Activated B cell treated with CpG ODN at 0.5 μM for 24 hours (primary cell): Measurements from ENCODE around the gene TTC32. TPM values are rescaled to one million over a fixed set of nuclear protein-coding genes. Genes with fewer than 3 reads are reported as not detected.

Experiments
- ATAC-seq: fragments of 200-7000 bp; cut with Tn5 transposase; one replicate; pipeline ENCODE4 v1.10.0; 2021; ENCODE audit warnings: low read depth, mild to moderate bottlenecking, moderate library complexity
- CTCF ChIA-PET: fragments of 350-600 bp; sonication (Branson Sonifier 250); formaldehyde crosslinking; loops from one replicate; lab custom pipeline; 2021; ENCODE audit warnings: antibody characterized with exemption; lab: Charles Lee
- POLR2A ChIA-PET: fragments of 350-600 bp; sonication (Branson Sonifier 250); formaldehyde crosslinking; loops from one replicate; lab custom pipeline; 2021; ENCODE audit warnings: antibody characterized with exemption; lab: Charles Lee
- DNase-seq: peaks from one replicate; pipeline ENCODE4 v3.0.0; 2022
- H3K27ac Mint-ChIP-seq: one replicate; pipeline ENCODE4 v1.8.0; 2020; ENCODE audit warnings: mixed read lengths
- H3K27me3 Mint-ChIP-seq: one replicate; pipeline ENCODE4 v1.8.0; 2021; ENCODE audit warnings: mixed read lengths
- H3K36me3 Mint-ChIP-seq: one replicate; pipeline ENCODE4 v1.8.0; 2021; ENCODE audit warnings: low read depth, mixed read lengths
- H3K4me1 Mint-ChIP-seq: one replicate; pipeline ENCODE4 v1.8.0; 2021; ENCODE audit warnings: mixed read lengths
- H3K4me3 Mint-ChIP-seq: one replicate; pipeline ENCODE4 v1.8.0; 2020; ENCODE audit warnings: mild to moderate bottlenecking, mixed read lengths
- H3K9me3 Mint-ChIP-seq: one replicate; pipeline ENCODE4 v1.8.0; 2020; ENCODE audit warnings: mixed read lengths
- intact Hi-C: fragments of 100-400 bp; cut with micrococcal nuclease; formaldehyde crosslinking; loops from one replicate; pipeline ENCODE4 v1.15.1; 2024
- total RNA-seq: library from RNA; stranded (reverse); gene quantifications from 2 replicates; pipeline ENCODE4 v1.2.3, GENCODE V29; 2022
- TF ChIP-seq, protein P1 (sequence below): fragments of 200-600 bp; IDR thresholded peaks from one replicate; pipeline ENCODE4 v1.8.0; 2022; ENCODE audit warnings: antibody characterized with exemption, mild to moderate bottlenecking

TTC32 gene
- total RNA-seq, 1 donor from 2014 or later: 22.8 TPM

DNA sequence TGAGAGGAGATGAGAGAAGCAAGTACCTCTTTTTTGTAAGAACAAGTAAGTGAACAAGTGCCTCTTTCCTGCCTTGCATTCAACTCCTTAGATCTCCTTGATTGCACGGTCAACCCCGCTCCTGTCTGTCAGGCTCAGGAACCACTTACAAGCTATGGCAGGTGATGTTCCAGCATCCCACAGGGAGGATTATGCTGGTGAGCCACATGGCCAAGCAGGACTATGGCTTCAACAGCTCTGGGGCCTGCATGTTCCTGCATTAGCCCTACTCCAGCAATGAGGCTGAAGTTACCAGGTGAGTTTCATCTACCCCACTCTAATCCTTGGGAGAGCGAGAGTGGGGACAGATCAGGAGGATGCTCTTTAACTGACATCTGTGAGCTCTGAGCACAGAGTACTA lies 29.5 kb downstream of the TTC32 start:
- intact Hi-C loops: no loop called here
- Mint-ChIP-seq H3K27me3 (no peaks in the 10 kb centered on the region), H3K4me3 (no peak overlapping the region), H3K36me3 (peaks cover 23% of the 10 kb centered on the region), H3K4me1 (peaks cover 22% of the 10 kb centered on the region), H3K9me3 (no peaks in the 10 kb centered on the region), H3K27ac (no peak overlapping the region)
- CTCF ChIA-PET: interaction anchor here (0.5 to 1.7 kb wide), 2 partner anchors 8 to 1352 kb away, joined by 3 to 6 read pairs; no protein-coding TSS in a partner anchor
- DNase-seq: no peak
- POLR2A ChIA-PET: no interaction called here
- TF ChIP-seq, protein P1, sequence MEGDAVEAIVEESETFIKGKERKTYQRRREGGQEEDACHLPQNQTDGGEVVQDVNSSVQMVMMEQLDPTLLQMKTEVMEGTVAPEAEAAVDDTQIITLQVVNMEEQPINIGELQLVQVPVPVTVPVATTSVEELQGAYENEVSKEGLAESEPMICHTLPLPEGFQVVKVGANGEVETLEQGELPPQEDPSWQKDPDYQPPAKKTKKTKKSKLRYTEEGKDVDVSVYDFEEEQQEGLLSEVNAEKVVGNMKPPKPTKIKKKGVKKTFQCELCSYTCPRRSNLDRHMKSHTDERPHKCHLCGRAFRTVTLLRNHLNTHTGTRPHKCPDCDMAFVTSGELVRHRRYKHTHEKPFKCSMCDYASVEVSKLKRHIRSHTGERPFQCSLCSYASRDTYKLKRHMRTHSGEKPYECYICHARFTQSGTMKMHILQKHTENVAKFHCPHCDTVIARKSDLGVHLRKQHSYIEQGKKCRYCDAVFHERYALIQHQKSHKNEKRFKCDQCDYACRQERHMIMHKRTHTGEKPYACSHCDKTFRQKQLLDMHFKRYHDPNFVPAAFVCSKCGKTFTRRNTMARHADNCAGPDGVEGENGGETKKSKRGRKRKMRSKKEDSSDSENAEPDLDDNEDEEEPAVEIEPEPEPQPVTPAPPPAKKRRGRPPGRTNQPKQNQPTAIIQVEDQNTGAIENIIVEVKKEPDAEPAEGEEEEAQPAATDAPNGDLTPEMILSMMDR: no peak
- ATAC-seq: no peak

DNA sequence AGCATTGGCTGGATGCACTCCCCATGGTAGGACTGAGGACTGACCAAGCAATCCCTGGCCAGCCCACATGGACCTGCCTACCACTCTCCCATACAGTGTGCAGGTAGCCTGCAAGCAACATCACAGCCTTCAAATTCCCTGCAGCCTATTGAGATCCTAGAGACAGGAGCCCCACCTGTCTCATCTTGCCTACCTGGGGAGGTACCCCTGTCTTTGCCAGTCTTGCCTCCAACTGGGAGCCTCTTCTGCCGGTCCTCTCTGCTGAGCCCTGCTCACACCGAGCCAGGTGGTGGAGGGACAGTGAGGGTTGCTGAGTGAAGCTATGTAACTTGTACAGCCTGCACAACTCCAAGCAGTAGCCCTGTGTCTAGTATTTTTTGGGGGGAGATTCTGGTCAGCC lies 29.9 kb downstream of the TTC32 start:
- ChIA-PET CTCF (no interaction called here), POLR2A (no interaction called here)
- DNase-seq (no peak), ATAC-seq (no peak)
- H3K9me3 Mint-ChIP-seq: no peaks in the 10 kb centered on the region
- H3K36me3 Mint-ChIP-seq: peaks cover 21% of the 10 kb centered on the region
- H3K27me3 Mint-ChIP-seq: no peaks in the 10 kb centered on the region
- H3K27ac Mint-ChIP-seq: no peak overlapping the region
- intact Hi-C loops: no loop called here
- TF ChIP-seq, protein P1: no peak
- H3K4me1 Mint-ChIP-seq: peaks cover 22% of the 10 kb centered on the region
- H3K4me3 Mint-ChIP-seq: no peak overlapping the region

DNA sequence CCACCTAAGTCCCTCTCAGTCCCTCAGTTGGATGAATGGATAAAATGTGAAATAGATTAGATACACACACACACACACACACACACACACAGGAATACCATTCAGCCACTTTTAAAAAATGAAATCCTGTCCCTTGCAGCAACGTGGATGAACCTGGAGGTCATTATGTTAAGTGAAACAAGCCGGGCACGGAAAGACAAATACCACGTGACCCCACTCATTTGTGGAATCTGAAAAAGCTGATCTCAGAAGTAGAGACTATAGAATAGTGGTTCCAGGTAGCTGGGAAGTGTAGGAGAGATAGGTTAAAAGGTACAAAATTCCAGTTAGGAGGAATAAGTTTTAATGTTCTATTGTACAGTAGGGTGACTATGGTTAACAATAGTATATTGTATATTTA lies 31.0 kb downstream of the TTC32 start:
- POLR2A ChIA-PET: no interaction called here
- Mint-ChIP-seq H3K9me3 (no peaks in the 10 kb centered on the region), H3K4me3 (no peak overlapping the region), H3K36me3 (peaks cover 14% of the 10 kb centered on the region), H3K27ac (no peak overlapping the region), H3K27me3 (no peaks in the 10 kb centered on the region), H3K4me1 (peaks cover 22% of the 10 kb centered on the region)
- CTCF ChIA-PET: no interaction called here
- no peak for DNase-seq
- TF ChIP-seq, protein P1: no peak
- intact Hi-C loops: no loop called here
- no peak for ATAC-seq

DNA sequence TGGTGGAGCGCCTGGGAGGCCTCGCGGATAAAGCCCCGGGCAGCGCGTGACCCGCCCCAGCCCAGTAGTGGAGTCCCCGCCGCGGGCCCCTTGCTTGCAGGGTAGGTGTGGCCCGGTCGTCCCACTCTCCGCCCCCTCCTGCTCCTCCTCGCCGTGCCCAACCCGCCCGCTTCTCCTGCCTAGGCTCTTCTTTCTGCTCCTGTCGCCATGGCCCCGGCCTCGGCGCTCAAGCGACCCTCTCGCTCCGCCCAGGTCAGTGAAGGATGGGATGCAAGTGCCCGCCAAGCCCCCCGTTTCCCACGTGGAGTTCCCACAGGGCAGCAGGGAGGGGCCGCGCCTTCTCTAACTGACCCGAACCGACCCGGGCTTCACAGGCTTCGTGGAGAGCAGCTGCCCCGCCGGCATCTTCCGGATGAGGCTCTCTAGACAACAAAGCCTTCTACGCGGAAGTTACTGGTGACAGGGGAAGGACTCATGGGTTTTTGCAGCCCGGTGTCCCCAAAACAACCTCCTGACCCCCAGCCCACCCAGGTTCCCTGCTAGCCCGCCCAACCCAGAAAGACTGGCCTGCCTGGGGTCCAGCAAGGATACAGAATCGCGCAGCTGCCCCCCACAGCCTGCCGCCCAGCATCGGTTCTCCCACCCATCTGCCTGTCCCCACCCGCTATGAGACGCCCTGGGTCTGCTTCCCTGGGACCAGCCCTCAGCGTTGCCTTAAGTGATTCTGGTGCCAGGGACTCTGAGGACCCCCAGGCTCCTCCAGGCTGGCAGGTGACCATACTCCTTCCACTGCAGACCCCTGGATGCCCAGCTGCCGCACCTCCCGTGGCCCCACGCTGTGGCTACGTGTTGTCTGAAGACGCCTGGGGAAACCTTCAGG lies 32.8 kb downstream of the TTC32 start:
- DNase-seq (peak; percentile 50), ATAC-seq (peak; percentile 89)
- no peaks in the 10 kb centered on the region for H3K9me3 Mint-ChIP-seq
- H3K4me1 Mint-ChIP-seq: peaks cover 22% of the 10 kb centered on the region
- ChIA-PET POLR2A (interaction anchor here (0.6 to 1.4 kb wide), 4 partner anchors 24 to 522 kb away, joined by 3 to 4 read pairs (median 3); no protein-coding TSS in a partner anchor), CTCF (no interaction called here)
- peaks cover 2% of the 10 kb centered on the region for H3K36me3 Mint-ChIP-seq
- TF ChIP-seq, protein P1: no peak
- no peaks in the 10 kb centered on the region for H3K27me3 Mint-ChIP-seq
- intact Hi-C loops: loop anchor here (2.0 kb wide), 2 partner anchors 32 to 230 kb away; partner anchors contain the start of gene TTC32
- peak overlapping the region; percentile 88 for H3K27ac Mint-ChIP-seq
- H3K4me3 Mint-ChIP-seq: peak overlapping the region; percentile 91

DNA sequence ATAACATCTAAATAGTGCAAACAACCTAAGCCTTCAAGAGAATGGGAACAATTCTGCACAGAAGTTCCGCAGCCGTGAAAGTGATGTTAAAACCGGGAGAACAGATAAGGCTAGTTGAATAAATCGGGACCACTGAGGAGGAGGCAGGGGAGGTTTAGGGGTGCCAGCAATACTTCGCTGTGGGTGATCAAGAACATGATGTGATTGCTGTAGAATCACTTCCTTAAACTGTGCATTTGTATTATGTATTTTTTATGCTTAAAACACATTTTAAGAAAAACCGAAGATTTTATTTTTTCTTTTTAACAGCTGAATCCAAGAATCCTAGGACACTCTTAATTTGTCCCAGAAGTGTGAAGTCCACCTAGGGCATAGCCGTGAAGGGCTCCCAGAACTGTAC lies 33.6 kb downstream of the TTC32 start:
- Mint-ChIP-seq H3K9me3 (no peaks in the 10 kb centered on the region), H3K27me3 (peaks cover 2% of the 10 kb centered on the region), H3K27ac (peak overlapping the region; percentile 41), H3K4me3 (peak overlapping the region; percentile 91), H3K36me3 (peaks cover 2% of the 10 kb centered on the region), H3K4me1 (peaks cover 22% of the 10 kb centered on the region)
- TF ChIP-seq, protein P1: no peak
- intact Hi-C loops: loop anchor here (2.0 kb wide), 2 partner anchors 33 to 231 kb away; partner anchors contain the start of gene TTC32
- no peak for ATAC-seq
- ChIA-PET CTCF (no interaction called here), POLR2A (interaction anchor here (0.6 to 1.4 kb wide), 3 partner anchors 25 to 521 kb away, joined by 3 to 4 read pairs (median 3); no protein-coding TSS in a partner anchor)
- no peak for DNase-seq
